Measurements from ENCODE around the gene CHST2.

GRCh38 chr3:143083781-143084180 lies 35.8 kb upstream of the CHST2 start:
- no peak for TF ChIP-seq POLR2A (IDR thresholded peaks at IDR 0.05)
- TF ChIP-seq, protein P1, sequence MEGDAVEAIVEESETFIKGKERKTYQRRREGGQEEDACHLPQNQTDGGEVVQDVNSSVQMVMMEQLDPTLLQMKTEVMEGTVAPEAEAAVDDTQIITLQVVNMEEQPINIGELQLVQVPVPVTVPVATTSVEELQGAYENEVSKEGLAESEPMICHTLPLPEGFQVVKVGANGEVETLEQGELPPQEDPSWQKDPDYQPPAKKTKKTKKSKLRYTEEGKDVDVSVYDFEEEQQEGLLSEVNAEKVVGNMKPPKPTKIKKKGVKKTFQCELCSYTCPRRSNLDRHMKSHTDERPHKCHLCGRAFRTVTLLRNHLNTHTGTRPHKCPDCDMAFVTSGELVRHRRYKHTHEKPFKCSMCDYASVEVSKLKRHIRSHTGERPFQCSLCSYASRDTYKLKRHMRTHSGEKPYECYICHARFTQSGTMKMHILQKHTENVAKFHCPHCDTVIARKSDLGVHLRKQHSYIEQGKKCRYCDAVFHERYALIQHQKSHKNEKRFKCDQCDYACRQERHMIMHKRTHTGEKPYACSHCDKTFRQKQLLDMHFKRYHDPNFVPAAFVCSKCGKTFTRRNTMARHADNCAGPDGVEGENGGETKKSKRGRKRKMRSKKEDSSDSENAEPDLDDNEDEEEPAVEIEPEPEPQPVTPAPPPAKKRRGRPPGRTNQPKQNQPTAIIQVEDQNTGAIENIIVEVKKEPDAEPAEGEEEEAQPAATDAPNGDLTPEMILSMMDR (IDR thresholded peaks at IDR 0.05) = no peak
